Lung (tissue), 12 donors: ENCODE data around the gene CCNE1. TPM values are rescaled to one million over a fixed set of nuclear protein-coding genes. Genes with fewer than 3 reads are reported as not detected.

Experiments used
- ATAC-seq: fragments of 200-7000 bp; cut with Tn5 transposase; one replicate; pipeline ENCODE4 v1.9.1; 2020; ENCODE audit warnings: moderate number of reproducible peaks; ENCODE audit not compliant: insufficient read depth, low FRiP score
- DNase-seq, 3 donors: peaks; one replicate each; pipeline ENCODE4 v3.0.0-alpha.2; 2013 to 2017
- H3K27ac ChIP-seq, 2 donors: one replicate each; pipeline ENCODE4 v1.5.1; 2013; ENCODE audit warnings: mild to moderate bottlenecking in 2 of 2, moderate library complexity in 2 of 2, control low read depth in 1 of 2, inconsistent platforms in 1 of 2, low read depth in 1 of 2, low read length in 1 of 2
- H3K27me3 ChIP-seq, 3 donors: one replicate each; pipeline ENCODE4 v1.5.1; 2013; ENCODE audit warnings: low read length in 2 of 3; ENCODE audit not compliant: control insufficient read depth in 3 of 3, insufficient read depth in 3 of 3
- H3K36me3 ChIP-seq, 4 donors: one replicate each; pipeline ENCODE4 v1.5.1; 2013; ENCODE audit warnings: low read length in 4 of 4, mild to moderate bottlenecking in 1 of 4, moderate library complexity in 1 of 4; ENCODE audit not compliant: control insufficient read depth in 4 of 4, insufficient read depth in 4 of 4
- H3K4me1 ChIP-seq, 5 donors: one replicate each; pipeline ENCODE4 v1.5.1; 2013; ENCODE audit warnings: low read length in 5 of 5, mild to moderate bottlenecking in 2 of 5, moderate library complexity in 1 of 5; ENCODE audit not compliant: control insufficient read depth in 5 of 5, insufficient read depth in 5 of 5
- H3K4me3 ChIP-seq: one replicate; pipeline ENCODE4 v1.5.1; 2013; ENCODE audit warnings: mild to moderate bottlenecking, control low read depth, moderate library complexity
- H3K9ac ChIP-seq, 2 donors: one replicate each; pipeline ENCODE4 v1.5.1; 2013; ENCODE audit warnings: low read length in 2 of 2, control low read depth in 1 of 2; ENCODE audit not compliant: insufficient read depth in 1 of 2
- H3K9me3 ChIP-seq, 4 donors: one replicate each; pipeline ENCODE4 v1.5.1; 2013; ENCODE audit warnings: low read length in 3 of 4, mild to moderate bottlenecking in 1 of 4, moderate library complexity in 1 of 4; ENCODE audit not compliant: control insufficient read depth in 4 of 4, insufficient read depth in 3 of 4
- WGBS, 2 donors: extraction: QIAGEN DNeasy Blood & Tissue Kit; methylation state at CpG; one replicate each; pipeline ENCODE4 v1.1.7; 2013; 5-methylcytosine and 5-hydroxymethylcytosine counted together
- polyA plus RNA-seq, 2 donors: library from polyadenylated mRNA; stranded (reverse); fragments of 200-250 nt; gene quantifications; one replicate each; pipeline ENCODE4 v1.2.1, GENCODE V29; 2013
- total RNA-seq, 2 donors: library from RNA; depleted of rRNA in 1 of 2; stranded (reverse); fragments of >200 nt in 1 of 2; gene quantifications; one replicate each; pipeline ENCODE4 v1.2.1, GENCODE V29; 2014 to 2021
- TF ChIP-seq, protein P1 (sequence below): IDR thresholded peaks from 2 replicates; pipeline ENCODE4 v1.5.1; 2012; ENCODE audit warnings: mild to moderate bottlenecking; ENCODE audit errors: control extremely low read depth, extremely low read depth
- donor health status: control.
- donor health status: control.
- donor health status: Bipolar disorder and iron deficiency.
- donor health status: healthy.
- donor health status: DM: yes; HTN: yes; CAD: no.

Gene CCNE1
- total and polyA plus RNA-seq, 4 donors, result 0.97 to 1.9 (median 1.4) TPM

DNA sequence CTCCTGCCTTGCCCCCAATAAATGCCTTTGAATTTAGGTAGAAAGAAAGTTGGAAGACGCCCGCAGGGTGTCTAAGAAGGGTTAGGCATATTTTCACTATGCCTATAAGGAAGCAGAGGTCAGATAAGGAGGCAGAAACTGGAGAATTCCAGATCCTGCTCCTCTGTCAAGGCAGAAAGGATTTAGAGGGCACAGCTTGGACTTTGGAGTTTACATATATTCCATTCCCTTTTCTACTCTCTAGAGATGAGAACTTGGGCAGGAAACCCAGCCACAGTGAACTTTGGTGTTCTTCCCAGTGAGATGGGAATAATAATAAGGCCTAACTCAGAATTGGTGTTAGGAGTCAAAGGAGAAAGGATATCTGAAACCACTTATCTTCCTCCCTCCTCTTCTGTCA lies 37.4 kb downstream of the CCNE1 start:
- Histone ChIP-seq H3K27me3 (no peaks in the 10 kb centered on the region), H3K27ac (no peak overlapping the region), H3K9ac (no peak overlapping the region), H3K4me3 (no peak overlapping the region), H3K36me3 (no peaks in the 10 kb centered on the region), H3K9me3 (no peaks in the 10 kb centered on the region), H3K4me1 (peaks cover 0 to 7% (median 5%) of the 10 kb centered on the region in 5 donors)
- 54 to 81% methylated on average over 2 of the region's 2 CpGs for WGBS, 2 donors
- TF ChIP-seq, protein P1, sequence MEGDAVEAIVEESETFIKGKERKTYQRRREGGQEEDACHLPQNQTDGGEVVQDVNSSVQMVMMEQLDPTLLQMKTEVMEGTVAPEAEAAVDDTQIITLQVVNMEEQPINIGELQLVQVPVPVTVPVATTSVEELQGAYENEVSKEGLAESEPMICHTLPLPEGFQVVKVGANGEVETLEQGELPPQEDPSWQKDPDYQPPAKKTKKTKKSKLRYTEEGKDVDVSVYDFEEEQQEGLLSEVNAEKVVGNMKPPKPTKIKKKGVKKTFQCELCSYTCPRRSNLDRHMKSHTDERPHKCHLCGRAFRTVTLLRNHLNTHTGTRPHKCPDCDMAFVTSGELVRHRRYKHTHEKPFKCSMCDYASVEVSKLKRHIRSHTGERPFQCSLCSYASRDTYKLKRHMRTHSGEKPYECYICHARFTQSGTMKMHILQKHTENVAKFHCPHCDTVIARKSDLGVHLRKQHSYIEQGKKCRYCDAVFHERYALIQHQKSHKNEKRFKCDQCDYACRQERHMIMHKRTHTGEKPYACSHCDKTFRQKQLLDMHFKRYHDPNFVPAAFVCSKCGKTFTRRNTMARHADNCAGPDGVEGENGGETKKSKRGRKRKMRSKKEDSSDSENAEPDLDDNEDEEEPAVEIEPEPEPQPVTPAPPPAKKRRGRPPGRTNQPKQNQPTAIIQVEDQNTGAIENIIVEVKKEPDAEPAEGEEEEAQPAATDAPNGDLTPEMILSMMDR, result no peak
- DNase-seq (no peak), ATAC-seq (no peak)

DNA sequence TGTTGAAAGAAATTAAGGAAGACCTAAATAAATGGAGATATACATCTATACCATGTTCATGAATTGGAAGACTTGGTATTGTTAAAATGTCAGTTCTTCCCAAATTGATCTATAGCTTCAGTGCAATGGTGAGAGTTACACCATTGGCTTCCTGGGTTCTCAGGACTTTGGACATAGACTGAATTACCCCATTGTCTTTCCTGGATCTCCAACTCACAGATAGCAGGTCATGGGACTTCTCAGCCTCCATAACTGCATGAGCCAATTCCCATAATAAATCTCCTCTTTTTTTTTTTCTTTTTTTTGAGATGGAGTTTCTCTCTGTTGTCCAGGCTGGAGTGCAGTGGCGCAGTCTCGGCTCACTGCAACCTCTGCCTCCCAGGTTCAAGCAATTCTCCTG lies 38.7 kb downstream of the CCNE1 start:
- H3K4me1 ChIP-seq, result peaks cover 0 to 5% (median 3%) of the 10 kb centered on the region in 5 donors
- ATAC-seq (no peak), DNase-seq (no peak)
- H3K36me3 ChIP-seq, result no peaks in the 10 kb centered on the region
- no peak overlapping the region for H3K27ac ChIP-seq
- TF ChIP-seq, protein P1, result no peak
- 93 to 100% methylated on average over 2 of the region's 2 CpGs for WGBS, 2 donors
- H3K27me3 ChIP-seq, result no peaks in the 10 kb centered on the region
- no peak overlapping the region for H3K4me3 ChIP-seq
- no peak overlapping the region for H3K9ac ChIP-seq
- H3K9me3 ChIP-seq, result no peaks in the 10 kb centered on the region

DNA sequence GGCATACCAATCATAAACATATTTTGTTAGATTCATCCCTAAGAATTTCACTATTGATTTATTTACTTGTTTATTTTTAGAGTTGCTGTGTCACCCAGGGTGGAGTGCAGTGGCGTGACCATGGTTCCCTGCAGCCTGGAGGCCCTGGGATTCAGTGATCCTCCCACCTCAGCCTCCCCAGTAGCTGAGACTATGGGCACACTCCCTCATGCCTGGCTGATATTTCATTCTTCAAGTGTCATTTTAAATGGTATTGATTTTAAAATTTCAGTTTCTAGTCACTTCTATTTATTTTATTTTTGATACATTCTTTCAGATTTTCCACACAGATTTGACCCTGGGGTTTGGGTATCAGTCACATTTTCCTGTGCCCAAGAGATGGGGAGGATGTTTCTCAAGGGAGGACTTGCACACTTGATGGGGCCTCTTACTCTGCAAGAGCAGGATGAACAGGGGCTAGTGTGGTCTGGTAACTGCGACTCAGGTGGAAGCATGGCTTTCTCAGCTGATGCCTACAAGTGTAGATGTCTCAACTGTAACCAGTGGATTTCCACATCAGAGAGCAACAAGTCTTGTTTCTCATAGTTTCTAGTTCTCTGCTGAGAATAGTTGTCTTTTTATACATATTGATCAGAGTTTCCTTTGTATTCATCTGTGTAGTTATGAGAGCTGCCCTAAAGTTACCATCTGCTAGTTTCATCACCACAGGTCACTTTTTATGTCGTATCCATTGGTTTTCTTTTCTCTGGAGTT lies 40.2 kb downstream of the CCNE1 start:
- DNase-seq (no peak), ATAC-seq (no peak)
- TF ChIP-seq, protein P1, result no peak
- Histone ChIP-seq H3K4me1 (no peaks in the 10 kb centered on the region), H3K4me3 (no peak overlapping the region), H3K9ac (no peak overlapping the region), H3K9me3 (no peaks in the 10 kb centered on the region), H3K36me3 (no peaks in the 10 kb centered on the region), H3K27me3 (no peaks in the 10 kb centered on the region), H3K27ac (no peak overlapping the region)
- 66 to 71% methylated on average over 3 of the region's 3 CpGs for WGBS, 2 donors
